ENCODE results near the gene CNBD2. TPM values are rescaled to one million over a fixed set of nuclear protein-coding genes. Genes with fewer than 3 reads are reported as not detected.
A peak's percentile ranks its signal among the peaks of the same experiment; 100 is the strongest.
"Not testable (repeated sequence)": the region's sequence is repeated elsewhere in the genome, so short reads cannot be mapped to it uniquely, and the experiment has no call there.

CNBD2 gene
- total RNA-seq, 1 experiment from 2014 or later, result 3.1 TPM

DNA sequence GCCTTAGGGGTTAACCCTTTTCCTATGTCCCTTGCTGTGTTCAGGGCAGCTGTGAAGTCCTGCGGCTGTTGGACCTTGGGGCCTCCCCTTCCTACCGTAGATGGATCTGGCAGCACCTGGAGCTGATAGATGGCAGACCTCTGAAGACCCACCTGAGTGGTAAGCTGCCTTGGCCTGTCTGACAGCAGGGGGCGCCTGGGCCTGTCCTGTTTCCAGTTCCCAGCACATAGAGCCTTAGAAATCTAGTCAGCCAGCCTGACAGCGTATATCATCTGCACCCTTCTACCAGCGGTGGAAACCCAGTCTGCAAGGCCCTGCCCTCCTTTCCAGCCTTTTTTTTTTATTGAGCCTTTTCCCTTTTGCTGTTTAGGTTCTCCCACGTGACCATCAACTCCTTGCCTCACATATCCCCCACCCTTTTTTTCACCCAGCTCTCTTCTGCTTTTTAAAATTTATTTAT lies 26.6 kb downstream of the CNBD2 start:
- TF ChIP-seq EZH2 (IDR thresholded peaks at IDR 0.05; ENCODE audit: borderline replicate concordance, low read depth, low read length, poor library complexity, severe bottlenecking), result no peak
- TF ChIP-seq, protein P1, sequence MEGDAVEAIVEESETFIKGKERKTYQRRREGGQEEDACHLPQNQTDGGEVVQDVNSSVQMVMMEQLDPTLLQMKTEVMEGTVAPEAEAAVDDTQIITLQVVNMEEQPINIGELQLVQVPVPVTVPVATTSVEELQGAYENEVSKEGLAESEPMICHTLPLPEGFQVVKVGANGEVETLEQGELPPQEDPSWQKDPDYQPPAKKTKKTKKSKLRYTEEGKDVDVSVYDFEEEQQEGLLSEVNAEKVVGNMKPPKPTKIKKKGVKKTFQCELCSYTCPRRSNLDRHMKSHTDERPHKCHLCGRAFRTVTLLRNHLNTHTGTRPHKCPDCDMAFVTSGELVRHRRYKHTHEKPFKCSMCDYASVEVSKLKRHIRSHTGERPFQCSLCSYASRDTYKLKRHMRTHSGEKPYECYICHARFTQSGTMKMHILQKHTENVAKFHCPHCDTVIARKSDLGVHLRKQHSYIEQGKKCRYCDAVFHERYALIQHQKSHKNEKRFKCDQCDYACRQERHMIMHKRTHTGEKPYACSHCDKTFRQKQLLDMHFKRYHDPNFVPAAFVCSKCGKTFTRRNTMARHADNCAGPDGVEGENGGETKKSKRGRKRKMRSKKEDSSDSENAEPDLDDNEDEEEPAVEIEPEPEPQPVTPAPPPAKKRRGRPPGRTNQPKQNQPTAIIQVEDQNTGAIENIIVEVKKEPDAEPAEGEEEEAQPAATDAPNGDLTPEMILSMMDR (conservative IDR thresholded peaks at IDR 0.05; ENCODE audit: low read depth, low read length), result peak; percentile 91
- Histone ChIP-seq H3K36me3 (ENCODE audit: insufficient read depth, low read length, poor library complexity, severe bottlenecking) (no peaks in the 10 kb centered on the region), H3K9me3 (ENCODE audit: low read depth, low read length, poor library complexity, severe bottlenecking) (no peaks in the 10 kb centered on the region), H3K4me3 (ENCODE audit: low read depth, low read length, poor library complexity, severe bottlenecking) (no peak overlapping the region), H3K27me3 (replicated peaks; ENCODE audit: insufficient read depth, low read depth, low read length, poor library complexity) (no peaks in the 10 kb centered on the region), H3K27ac (ENCODE audit: low read depth, low read length, poor library complexity, severe bottlenecking) (no peak overlapping the region), H3K4me1 (ENCODE audit: insufficient read depth, low read length, poor library complexity, severe bottlenecking) (no peaks in the 10 kb centered on the region)
- ChIA-PET POLR2A (ENCODE audit: low non-redundant PET) (no interaction called here), CTCF (interaction anchor here (0.8 to 1.3 kb wide), 5 partner anchors 9 to 205 kb away, joined by 3 to 39 read pairs (median 4); no protein-coding TSS in a partner anchor)
- DNase-seq (ENCODE audit: low spot score), result peak; percentile 76
- BruUV-seq (replicated peaks), result no TSS peak
- intact Hi-C loops (cut with micrococcal nuclease; ENCODE audit: unreplicated experiment), result loop anchor here (1.0 to 10.0 kb wide), 4 partner anchors 143 to 440 kb away; partner anchors contain the start of gene EPB41L1

DNA sequence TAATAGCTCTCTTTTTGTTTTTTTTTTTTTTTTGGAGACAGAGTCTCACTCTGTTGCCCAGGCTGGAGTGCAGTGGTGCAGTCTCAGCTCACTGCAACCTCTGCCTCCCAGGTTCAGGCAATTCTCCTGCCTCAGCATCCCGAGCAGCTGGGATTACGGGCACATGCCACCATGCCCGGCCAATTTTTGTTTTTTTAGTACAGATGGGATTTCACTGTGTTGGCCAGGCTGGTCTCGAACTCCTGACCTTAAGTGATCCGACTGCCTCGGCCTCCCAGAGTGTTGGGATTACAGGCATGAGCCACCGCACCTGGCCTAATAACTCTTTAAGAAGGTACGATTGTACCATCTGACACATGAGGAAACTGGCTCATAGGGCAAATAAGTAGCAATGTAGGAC lies 28.1 kb downstream of the CNBD2 start:
- H3K9me3 ChIP-seq (ENCODE audit: low read depth, low read length, poor library complexity, severe bottlenecking); BruUV-seq (replicated peaks); POLR2A ChIA-PET (ENCODE audit: low non-redundant PET); H3K27me3 ChIP-seq (replicated peaks; ENCODE audit: insufficient read depth, low read depth, low read length, poor library complexity); H3K27ac ChIP-seq (ENCODE audit: low read depth, low read length, poor library complexity, severe bottlenecking); H3K4me3 ChIP-seq (ENCODE audit: low read depth, low read length, poor library complexity, severe bottlenecking); DNase-seq (ENCODE audit: low spot score); H3K4me1 ChIP-seq (ENCODE audit: insufficient read depth, low read length, poor library complexity, severe bottlenecking); H3K36me3 ChIP-seq (ENCODE audit: insufficient read depth, low read length, poor library complexity, severe bottlenecking): not testable (repeated sequence)
- CTCF ChIA-PET, result interaction anchor here (0.7 kb wide), 1 partner anchor 142 kb away, joined by 5 read pairs; no protein-coding TSS in a partner anchor
- intact Hi-C loops (cut with micrococcal nuclease; ENCODE audit: unreplicated experiment), result loop anchor here (10.0 kb wide), 1 partner anchor 438 kb away; no protein-coding TSS in a partner anchor

DNA sequence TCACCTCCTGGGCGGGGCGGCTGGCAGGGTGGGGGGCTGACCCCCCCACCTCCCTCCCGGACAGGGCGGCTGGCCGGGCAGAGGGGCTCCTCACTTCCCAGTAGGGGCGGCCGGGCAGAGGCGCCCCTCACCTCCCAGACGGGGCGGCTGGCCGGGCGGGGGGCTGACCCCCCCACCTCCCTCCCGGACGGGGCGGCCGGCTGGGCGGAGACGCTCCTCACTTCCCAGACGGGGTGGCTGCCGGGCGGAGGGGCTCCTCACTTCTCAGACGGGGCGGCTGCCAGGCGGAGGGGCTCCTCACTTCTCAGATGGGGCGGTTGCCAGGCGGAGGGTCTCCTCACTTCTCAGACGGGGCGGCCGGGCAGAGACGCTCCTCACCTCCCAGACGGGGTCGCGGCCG lies 32.9 kb downstream of the CNBD2 start:
- intact Hi-C loops (cut with micrococcal nuclease; ENCODE audit: unreplicated experiment); CTCF ChIA-PET: not testable (repeated sequence)

DNA sequence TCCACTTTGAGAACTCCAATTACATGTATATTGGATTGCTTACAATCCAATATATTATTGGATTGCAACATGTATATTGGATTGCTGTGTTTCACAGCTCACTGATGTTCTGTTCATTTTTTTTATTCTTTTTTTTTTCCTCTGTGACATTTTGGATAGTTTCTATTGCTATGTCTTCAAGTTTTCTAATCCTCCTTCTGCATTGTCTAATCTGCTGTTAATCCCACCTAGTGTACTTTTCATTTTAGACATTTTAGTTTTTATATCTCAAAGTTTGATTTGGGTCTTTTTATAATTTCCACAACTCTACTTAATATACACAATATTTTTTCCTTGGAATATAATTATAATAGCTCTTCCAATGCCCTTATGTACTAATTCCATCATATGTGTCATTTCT lies 34.5 kb downstream of the CNBD2 start:
- Histone ChIP-seq H3K27me3 (replicated peaks; ENCODE audit: insufficient read depth, low read depth, low read length, poor library complexity) (no peaks in the 10 kb centered on the region), H3K27ac (ENCODE audit: low read depth, low read length, poor library complexity, severe bottlenecking) (no peak overlapping the region), H3K9me3 (ENCODE audit: low read depth, low read length, poor library complexity, severe bottlenecking) (no peaks in the 10 kb centered on the region), H3K36me3 (ENCODE audit: insufficient read depth, low read length, poor library complexity, severe bottlenecking) (no peaks in the 10 kb centered on the region), H3K4me1 (ENCODE audit: insufficient read depth, low read length, poor library complexity, severe bottlenecking) (no peaks in the 10 kb centered on the region), H3K4me3 (ENCODE audit: low read depth, low read length, poor library complexity, severe bottlenecking) (no peak overlapping the region)
- POLR2A ChIA-PET (ENCODE audit: low non-redundant PET), result no interaction called here
- CTCF ChIA-PET, result no interaction called here
- intact Hi-C loops (cut with micrococcal nuclease; ENCODE audit: unreplicated experiment), result no loop called here
- no peak for TF ChIP-seq EZH2 (IDR thresholded peaks at IDR 0.05; ENCODE audit: borderline replicate concordance, low read depth, low read length, poor library complexity, severe bottlenecking)
- TF ChIP-seq, protein P1 (conservative IDR thresholded peaks at IDR 0.05; ENCODE audit: low read depth, low read length), result no peak
- no TSS peak for BruUV-seq (replicated peaks)
- no peak for DNase-seq (ENCODE audit: low spot score)

More for the DNA sequence above, 32.9 kb downstream of the CNBD2 start:
- POLR2A ChIA-PET (ENCODE audit: low non-redundant PET); H3K4me3 ChIP-seq (ENCODE audit: low read depth, low read length, poor library complexity, severe bottlenecking); H3K27ac ChIP-seq (ENCODE audit: low read depth, low read length, poor library complexity, severe bottlenecking); H3K27me3 ChIP-seq (replicated peaks; ENCODE audit: insufficient read depth, low read depth, low read length, poor library complexity); BruUV-seq (replicated peaks); DNase-seq (ENCODE audit: low spot score); H3K9me3 ChIP-seq (ENCODE audit: low read depth, low read length, poor library complexity, severe bottlenecking); H3K4me1 ChIP-seq (ENCODE audit: insufficient read depth, low read length, poor library complexity, severe bottlenecking); H3K36me3 ChIP-seq (ENCODE audit: insufficient read depth, low read length, poor library complexity, severe bottlenecking): not testable (repeated sequence)

Measured in A673 (cell line).